ENCODE measurements around the gene REXO4.

- TF ChIP-seq ZNF280D (tag by site-specific recombination; IDR thresholded peaks at IDR 0.05): no peak
- TF ChIP-seq ZNF76 (tag by site-specific recombination; IDR thresholded peaks at IDR 0.05; ENCODE audit: borderline replicate concordance, low read depth): no peak
- TF ChIP-seq CTCF (tag by site-specific recombination; IDR thresholded peaks at IDR 0.05): no peak
- no peak for TF ChIP-seq ZNF777 (tag by site-specific recombination; IDR thresholded peaks at IDR 0.05; ENCODE audit: borderline replicate concordance)
These were observed 2.6 kb upstream of the REXO4 start for GRCh38 chr9:133420392-133420827.

Data from HEK293 (cell line).